AG04449 (cell line): Measurements from ENCODE around the gene MID1.

Experiments used
- CTCF ChIA-PET: fragments of 350-600 bp; formaldehyde crosslinking; extraction: SDS; loops from one replicate; lab custom pipeline; 2021; ENCODE audit warnings: antibody characterized with exemption; lab: Yijun Ruan, JAX
- POLR2A ChIA-PET: fragments of 400-600, 350-600 bp; formaldehyde crosslinking; extraction: SDS; loops from one replicate; lab custom pipeline; 2020; ENCODE audit warnings: antibody characterized with exemption, inconsistent platforms; lab: Yijun Ruan, JAX
- DNase-seq: peaks from one replicate; pipeline ENCODE4 v3.0.0-alpha.2; 2010; ENCODE audit warnings: low read depth, low spot score
- H3K4me3 ChIP-seq: 2 replicates; pipeline ENCODE4 v1.5.1; 2011; ENCODE audit warnings: low read depth, mild to moderate bottlenecking, control low read depth, low read length
- CTCF ChIP-seq: IDR thresholded peaks from one replicate; pipeline ENCODE4 v1.5.1; 2011; ENCODE audit warnings: mild to moderate bottlenecking, moderate library complexity, low read length, control low read depth, inconsistent platforms; ENCODE audit not compliant: insufficient read depth; ENCODE audit errors: missing control alignments

MID1 gene

GRCh38 chrX:10480861-10481260, 139.5 kb downstream of the MID1 start:
- TF ChIP-seq CTCF = no peak
- H3K4me3 ChIP-seq = no peak overlapping the region
- CTCF ChIA-PET = no interaction called here
- POLR2A ChIA-PET = no interaction called here
- DNase-seq = no peak

- no peak for DNase-seq
- CTCF ChIA-PET = no interaction called here
- POLR2A ChIA-PET = no interaction called here
- no peak overlapping the region for H3K4me3 ChIP-seq
- no peak for TF ChIP-seq CTCF
These were observed 140.9 kb downstream of the MID1 start for GRCh38 chrX:10479508-10479907.

- DNase-seq = no peak
- ChIA-PET CTCF (no interaction called here), POLR2A (no interaction called here)
- no peak overlapping the region for H3K4me3 ChIP-seq
- no peak for TF ChIP-seq CTCF
These were observed 142.9 kb downstream of the MID1 start for GRCh38 chrX:10477525-10477924.

GRCh38 chrX:10474913-10475568, 145.3 kb downstream of the MID1 start:
- CTCF ChIA-PET = no interaction called here
- no peak overlapping the region for H3K4me3 ChIP-seq
- no peak for TF ChIP-seq CTCF
- POLR2A ChIA-PET = no interaction called here
- DNase-seq = no peak

- ChIA-PET POLR2A (no interaction called here), CTCF (no interaction called here)
- no peak for TF ChIP-seq CTCF
- H3K4me3 ChIP-seq = no peak overlapping the region
- DNase-seq = no peak
These were observed 145.9 kb downstream of the MID1 start for GRCh38 chrX:10474510-10474909.

- TF ChIP-seq CTCF = no peak
- DNase-seq = no peak
- POLR2A ChIA-PET = no interaction called here
- CTCF ChIA-PET = interaction anchor here (1.4 kb wide), 1 partner anchor 281 kb away, joined by 3 read pairs; no protein-coding TSS in a partner anchor
- H3K4me3 ChIP-seq = no peak overlapping the region
These were observed 149.0 kb downstream of the MID1 start for GRCh38 chrX:10471418-10471817.
